HG03108 (cell line): ENCODE data around the gene COLEC12.
"Not testable (repeated sequence)": the region's sequence is repeated elsewhere in the genome, so short reads cannot be mapped to it uniquely, and the experiment has no call there.

ENCODE experiments used
- ATAC-seq: cut with Tn5 transposase; IDR thresholded peaks from one replicate; pipeline ENCODE4 v1.9.1; 2021; ENCODE audit warnings: moderate library complexity; ENCODE audit not compliant: unreplicated experiment

Gene COLEC12

DNA sequence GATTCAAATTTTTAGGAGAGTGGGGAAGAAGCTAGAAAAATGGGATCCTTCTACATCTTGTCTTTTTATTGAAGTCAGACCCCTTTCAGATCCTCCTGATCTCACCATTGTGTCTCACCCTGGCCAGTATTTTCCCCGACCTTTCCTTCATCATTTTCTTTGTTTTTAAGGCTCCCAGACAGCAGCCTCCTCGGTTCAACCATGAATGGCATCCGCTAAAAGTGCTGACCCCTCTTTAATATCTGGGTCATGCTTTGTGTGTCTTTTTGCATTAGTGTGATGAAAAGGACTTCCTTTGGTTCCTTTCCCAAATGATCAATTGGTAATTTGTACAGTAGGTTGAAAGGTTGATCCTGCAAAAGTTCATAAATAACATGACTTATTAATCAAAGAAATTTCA, 205.9 kb downstream of the COLEC12 start:
- no peak for ATAC-seq

DNA sequence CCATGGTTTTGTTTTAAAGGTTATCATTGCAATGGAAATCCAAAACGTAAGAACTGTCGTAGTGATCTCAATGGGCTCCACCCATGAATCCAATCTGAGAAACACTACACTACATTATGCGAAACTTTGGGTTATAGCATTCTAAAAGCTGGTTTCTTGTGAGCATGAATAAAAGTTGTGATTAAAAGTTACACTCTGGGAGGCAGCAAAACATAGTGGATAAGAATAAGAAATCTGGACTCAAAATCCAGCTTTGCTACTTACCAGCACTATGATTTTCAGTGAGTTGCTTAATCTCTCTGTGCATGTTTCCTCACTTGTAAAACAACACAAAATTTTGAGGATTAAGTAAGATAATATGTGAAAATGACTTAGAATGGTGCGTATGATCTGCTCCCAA, 207.0 kb downstream of the COLEC12 start:
- no peak for ATAC-seq

DNA sequence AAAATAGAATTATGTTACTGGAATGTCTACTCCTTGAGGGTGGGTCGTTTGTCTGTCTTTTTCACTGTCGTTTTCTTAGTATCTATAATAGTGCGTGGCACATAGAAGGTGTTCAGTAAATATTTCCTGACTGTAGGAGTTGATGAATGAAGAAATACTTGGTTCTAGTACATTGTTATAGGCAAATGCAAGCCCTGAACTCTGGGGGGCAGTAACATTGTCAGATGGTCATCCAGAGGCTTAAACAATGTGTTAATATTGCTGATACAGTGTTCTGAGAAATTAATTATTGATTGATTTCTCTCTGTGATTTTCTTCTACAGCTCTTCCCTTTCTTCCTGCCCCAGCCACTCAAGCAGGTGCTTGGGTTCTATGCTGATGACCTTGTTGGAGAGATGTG, 208.2 kb downstream of the COLEC12 start:
- ATAC-seq: no peak

DNA sequence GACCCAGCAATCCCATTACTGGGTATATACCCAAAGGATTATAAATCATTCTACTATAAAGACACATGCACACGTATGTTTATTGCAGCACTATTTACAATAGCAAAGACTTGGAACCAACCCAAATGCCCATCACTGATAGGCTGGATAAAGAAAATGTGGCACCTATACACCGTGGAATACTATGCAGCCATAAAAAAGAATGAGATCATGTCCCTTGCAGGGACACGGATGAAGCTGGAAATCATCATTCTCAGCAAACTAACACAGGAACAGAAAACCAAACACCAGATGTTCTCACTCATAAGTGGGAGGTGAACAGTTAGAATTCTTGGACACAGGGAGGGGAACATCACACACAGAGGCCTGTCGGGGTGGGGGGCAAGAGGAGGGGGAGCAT, 210.5 kb downstream of the COLEC12 start:
- ATAC-seq: not testable (repeated sequence)

DNA sequence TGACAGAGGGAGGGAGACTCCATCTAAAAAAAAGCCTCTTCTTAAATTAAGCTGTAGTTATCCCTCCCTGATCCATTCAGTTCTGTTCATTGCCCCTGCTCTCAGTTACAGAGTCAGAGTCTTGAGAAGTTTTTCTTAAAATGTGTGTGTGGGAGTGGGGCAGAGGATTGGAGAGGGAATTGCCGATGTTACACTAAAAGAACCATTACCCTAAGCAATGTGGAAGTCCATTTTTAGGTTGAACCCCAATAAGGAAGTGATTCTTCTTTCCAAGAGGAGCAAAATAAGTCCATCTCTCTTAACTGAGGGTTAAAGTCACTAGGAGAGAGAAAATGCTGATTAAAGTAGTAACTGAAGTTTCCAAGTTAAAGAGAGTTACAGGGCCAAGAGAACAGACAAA, 211.5 kb downstream of the COLEC12 start:
- no peak for ATAC-seq

DNA sequence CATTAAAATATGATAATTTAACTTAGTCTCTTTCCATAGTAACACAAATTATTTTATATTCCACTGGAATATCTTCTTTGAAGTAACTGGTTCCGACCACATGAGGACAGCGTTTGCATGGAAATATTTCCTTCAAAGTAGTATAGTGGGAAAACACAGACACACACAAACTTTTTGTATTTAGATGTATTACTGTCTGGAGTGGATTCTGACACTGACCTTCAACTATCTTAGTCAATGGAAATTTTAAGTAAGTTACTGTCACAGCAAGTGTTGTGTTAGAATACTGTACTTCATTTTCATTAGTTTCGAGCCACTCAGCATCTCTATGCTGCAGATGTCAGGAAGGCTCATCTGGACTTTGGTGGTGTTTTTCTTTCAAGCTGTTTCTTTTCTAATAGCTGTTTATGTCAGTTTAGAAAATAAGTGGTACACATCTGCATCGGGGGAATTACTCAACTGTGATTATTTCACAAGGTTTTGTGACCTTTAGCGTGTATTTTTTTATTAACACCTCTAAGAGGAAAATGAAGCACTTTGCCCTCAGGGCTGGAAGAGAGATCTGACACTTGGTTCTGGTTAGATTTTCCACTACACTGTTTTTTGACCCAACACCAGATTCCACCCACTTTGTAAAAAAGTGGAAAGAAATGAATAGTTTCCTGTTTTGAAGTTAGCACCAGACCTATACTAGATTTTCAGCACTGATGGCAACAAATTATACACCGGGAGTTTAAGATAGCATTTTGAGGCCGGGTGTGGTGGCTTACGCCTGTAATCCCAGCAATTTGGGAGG, 213.8 kb downstream of the COLEC12 start:
- ATAC-seq: no peak

DNA sequence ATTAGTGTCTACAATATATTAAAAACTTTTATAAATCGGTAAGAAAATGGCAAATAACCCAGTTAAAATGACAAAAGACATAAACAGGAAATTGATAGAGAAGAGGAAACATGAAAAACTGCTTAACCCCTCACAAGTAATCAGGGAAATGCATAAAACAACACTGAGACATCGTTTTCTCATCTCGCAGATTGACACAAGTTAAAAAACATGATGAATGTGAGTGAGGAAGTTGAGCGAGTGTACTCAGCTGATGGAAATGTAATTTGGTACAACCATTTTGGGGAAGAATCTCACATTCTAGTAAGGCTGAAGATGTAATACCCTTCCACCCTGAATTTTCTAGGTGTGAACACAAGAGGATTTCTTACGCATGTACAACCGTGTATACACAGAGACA, 214.7 kb downstream of the COLEC12 start:
- ATAC-seq: no peak

DNA sequence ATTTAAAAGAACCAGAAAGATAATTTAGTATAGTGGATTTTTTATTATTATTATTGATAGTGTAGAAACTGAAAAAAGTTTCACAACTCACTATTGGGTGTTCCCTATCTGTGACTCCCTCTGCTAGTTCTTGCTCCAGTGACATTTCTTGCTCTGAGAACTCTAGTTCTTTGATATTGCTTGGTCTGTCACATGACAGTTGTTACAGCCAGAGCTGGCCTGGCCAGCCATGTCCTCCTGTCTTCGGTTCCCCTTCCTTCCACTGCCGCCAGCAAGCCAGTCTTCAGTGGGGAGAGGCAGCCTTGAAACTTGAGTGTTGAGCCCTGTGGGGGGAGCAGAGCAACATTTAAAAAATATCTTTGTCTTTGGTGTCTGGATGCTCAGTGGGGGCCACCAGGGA, 225.0 kb downstream of the COLEC12 start:
- ATAC-seq: no peak

DNA sequence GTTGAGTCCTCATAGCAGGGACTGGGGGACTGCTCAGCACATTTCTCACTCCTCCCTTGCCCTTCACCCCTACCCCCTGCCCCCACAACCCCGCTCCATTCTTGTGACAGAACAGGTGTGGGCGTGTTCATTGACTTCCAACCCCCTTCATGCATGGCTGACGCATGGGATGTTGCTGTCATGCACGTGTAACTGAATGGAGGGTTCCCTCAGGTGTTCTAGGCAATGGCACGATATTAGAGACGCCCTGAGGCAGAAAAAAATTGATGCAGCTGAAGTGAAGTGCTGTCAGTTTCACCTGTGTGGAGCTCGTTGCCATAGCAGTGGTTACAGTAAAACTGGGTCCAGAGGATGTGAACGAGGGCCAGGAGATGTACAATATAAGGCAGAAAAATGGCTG, 226.2 kb downstream of the COLEC12 start:
- no peak for ATAC-seq

DNA sequence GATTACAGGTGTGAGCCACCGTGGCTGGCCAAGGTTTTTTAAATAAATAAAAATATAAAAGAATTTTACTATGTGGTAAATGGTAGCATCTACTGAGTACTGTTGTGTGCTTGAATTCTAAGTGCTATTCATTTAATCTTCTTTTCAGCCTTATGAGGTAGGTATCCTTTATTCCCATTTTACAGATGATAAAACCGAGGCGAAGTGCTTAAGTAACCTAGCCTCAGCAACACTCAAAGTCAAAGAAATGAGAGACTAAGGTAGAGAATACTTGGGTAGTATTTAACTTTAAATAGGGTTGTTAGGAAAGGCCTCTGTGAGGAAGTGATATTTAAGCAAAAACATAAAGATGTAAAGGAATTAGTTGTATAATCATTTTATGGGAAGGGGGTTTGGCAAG, 227.0 kb downstream of the COLEC12 start:
- no peak for ATAC-seq

DNA sequence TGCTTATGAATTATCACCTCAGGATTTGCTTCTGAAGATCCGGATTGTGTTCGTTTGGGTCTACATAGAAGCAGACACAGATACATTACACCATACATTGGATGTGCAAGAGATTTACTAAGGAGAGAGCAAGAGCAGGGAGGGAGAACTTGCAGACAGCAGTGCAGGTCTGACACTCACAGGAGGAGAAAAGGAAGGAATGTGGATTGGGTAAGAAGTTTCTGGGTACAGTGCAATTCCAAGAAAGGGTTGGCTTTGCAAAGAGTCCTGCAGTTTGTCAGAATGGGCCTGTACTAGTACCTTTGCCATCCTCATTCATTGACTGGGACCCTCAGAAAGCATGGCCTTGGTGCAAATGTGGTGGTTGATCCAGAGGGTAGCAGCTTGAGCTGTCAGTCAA, 227.9 kb downstream of the COLEC12 start:
- ATAC-seq: no peak

DNA sequence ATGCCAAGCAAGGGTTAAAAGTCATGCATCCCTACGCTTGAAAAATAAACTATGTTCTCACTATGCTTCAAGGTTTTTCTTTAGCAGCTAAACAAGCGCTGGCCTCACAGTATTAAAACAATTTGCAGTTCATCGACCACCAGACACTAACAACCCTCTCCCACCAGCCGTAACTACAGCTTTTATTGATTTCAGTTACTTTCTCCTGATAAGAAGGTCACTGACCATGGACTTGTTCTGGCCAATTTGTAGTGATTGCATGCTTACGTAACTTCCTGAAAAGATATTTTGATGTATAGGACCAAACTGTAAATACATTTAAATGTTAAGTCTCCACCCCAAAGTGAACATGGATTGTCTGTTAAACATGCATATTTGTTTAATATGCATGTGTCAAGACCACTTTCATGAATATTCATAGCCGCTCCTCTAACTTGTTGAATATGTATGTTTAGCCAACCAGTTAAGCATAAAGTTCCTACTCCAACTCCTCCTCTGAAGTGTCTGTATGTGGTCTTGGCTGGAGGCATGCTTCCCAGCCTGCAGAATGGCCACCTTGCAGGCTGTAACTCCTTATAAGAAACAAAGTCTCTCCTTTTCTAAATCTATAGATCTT, 230.9 kb downstream of the COLEC12 start:
- no peak for ATAC-seq

DNA sequence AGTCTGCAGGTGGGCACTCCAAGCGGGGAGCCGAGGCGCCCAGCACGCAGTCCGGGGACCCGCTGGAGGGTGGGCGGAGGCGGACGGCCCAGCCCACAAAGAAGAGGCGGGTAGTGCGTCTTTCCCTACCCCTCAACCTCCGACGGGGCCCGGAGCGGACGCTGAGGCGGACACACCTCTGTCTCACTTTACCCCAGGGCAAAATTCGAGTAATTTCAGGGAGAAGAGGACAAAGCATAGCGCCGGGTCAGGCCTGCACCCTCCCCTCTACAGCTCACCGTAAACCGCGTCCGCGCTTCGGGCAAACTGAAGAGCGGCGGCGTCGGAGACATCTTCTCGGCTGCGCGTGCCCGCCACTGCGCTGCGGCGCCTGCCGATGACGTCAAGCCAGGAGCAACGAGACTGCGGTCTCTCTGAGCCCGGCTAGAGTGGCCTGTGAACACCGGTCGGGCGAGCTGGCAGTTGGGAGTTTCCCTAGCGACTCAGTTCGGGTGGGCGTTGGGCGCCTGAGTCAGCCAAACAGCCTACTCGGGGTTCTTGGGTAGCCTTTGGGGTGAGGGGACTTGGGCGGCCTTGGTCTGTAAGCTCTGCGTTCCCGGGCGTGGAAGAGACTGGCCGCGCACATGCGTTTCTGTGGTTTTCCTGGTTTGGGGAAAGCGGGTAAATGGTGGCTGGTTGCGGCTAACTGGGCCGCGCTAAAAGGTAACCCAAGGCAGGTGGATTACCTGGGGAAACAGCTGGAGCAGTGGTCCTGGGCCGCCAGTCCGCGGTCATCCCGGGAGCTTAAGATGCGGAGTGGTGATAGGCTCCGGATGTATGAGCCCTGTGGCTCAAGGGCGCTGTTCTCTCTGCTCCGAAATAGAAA, 232.6 kb downstream of the COLEC12 start, which contains the start of gene THOC1:
TSS of gene THOC1 (minus strand) at position 360 of the 865 bp plus-strand sequence. CDS start at position 332, 28 bp downstream.
- ATAC-seq: peak; percentile 88

DNA sequence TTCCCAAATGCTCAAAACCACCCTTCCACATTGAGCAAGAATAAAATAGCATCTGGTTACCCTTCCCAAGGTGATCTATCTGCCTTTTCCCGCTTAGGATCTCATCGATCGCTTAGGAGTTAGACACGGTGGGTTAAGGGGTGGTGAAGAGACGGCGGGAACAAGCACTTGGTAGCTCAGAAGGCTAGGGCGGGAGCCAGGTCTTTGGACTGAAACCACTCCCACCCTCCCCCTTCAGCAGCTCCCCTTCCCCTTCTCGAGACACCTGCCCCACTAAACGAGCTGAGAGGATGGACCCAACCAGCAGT, 233.2 kb downstream of the COLEC12 start:
- ATAC-seq: no peak
